Measurements from ENCODE around the gene PDE10A.
A peak's percentile ranks its signal among the peaks of the same experiment; 100 is the strongest.

PDE10A gene

DNA sequence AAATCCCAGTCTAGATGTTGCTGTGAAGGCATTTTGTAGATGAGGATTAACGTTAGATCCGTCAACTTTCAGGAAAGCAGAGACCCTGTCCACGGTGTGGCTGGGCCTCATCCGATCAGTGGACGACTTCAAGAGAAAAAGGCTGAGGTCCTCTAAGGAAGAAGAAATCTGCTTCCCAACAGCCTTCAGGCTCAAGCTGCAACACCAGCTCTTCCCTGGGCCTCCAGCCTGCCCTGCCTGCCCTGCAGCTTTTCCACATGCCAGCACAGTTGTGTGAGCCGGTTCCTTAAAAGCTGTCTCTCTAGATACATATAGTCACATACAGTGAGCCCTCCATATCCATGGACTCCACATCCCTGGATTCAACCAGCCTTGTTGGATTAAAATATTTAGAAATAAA is 14.1 kb upstream of the PDE10A start:
- no peak for DNase-seq

DNA sequence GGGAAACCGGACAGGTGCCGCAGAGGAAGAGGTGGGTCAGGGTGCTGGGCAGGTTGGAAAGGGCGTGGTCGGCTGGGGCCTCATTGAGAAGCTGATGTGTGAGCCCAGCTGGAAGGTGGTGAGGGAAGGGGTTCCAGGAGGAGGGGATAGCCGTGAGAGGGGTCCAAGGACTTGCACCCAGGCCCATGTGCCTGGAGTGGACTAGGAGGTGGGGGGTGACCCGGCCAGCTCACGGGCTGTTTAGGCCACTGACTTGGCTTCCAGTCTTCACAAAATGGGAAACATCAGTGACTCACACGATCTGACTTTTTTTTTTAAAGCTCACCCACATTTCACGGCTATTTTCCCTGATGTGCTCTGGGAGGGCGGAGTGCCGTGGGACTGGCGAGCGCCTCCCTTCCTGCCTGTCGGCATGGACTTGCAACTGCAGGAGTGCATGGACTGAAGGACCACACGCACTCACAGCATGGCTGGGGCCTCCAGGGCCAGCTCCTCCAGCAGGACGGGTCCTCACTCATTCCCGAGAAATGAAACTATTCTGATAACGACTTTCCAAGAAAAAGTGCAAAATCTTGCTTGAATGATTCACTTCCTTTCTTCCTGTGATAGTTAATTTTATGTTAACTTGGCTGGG is 13.5 kb upstream of the PDE10A start:
- DNase-seq = no peak

DNA sequence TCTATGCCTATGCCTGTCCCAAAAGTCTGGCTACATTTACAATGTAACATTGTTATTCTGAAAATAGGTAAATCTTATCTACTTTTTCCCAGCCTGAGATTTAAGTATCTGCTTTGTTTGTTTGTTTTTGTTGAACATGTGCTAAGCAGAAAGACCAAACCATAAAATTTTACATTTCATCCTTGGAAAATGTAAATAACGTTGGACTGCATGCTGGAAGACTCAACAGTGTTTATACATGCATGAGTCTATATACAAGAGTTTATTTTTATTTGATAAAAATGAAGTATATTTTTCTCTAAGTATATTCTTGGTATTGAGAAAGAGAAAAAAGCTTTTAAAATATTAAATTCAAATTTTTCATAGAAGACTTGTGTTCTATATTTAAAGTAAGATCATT is 12.1 kb upstream of the PDE10A start:
- no peak for DNase-seq

DNA sequence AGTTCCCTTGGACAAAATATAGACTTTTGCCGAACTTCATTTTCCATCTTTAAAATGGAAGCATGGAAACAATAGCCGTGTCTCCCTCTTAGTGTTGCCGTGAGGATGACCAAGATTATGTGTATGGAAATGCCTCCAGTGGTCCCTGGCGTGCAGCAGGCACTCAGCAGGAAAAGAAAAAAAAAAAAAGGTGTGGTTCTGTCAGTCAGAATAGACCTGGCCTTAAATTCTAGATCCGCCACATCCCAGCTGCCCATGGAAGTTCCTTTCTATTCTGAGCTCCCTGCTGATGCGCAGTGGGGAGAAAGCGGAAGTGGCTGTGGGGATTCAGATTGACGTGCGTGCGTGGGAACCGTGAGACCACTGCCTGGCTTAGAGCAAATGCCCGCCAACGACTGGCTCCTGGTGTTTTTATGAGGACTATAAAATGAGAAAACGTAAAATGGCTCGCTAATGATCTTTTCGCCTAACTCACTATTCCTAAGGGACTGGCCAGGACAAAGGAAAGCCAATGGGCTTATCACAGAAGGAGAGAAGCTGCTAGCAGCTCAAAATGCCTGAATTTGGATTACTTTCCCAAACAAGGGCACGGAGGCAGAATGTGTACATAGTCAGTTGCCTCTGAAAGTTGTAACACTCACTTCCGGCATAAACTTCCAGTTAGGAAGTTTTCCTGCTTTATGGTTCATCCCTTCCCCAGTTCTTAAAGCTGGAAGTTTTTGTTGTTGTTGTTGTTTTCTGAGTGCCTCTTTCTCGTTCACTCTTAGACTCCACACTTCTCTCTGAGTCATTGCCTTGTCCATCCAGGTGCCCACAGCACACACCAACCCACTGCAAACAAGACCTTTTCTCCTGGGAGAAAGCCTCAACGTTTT is 11.4 kb upstream of the PDE10A start:
- no peak for DNase-seq

DNA sequence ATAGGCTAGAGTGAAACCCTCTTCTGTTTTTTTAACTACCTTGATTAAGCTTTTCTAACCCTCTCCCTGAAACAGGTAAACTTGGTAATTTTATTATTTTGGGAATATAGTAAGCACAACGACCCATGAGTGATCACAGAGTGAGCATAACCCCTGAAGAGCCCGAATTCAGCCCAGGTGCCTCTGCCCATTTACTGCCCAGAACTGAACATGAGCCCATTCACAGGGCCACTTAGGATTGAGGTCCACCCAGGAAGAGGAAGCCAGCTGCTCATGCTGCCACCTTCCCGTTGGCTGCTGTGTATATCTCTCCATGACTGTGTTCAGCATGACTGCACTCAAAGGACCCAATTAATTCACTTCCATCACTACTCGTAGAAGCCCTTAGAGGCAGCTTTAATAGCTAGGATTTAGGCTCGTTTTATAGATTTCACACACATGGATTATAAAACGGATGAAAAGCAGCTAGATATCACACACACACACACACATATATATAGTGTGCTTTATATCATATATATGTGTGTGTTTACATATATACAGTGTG is 8.3 kb upstream of the PDE10A start:
- no peak for DNase-seq

DNA sequence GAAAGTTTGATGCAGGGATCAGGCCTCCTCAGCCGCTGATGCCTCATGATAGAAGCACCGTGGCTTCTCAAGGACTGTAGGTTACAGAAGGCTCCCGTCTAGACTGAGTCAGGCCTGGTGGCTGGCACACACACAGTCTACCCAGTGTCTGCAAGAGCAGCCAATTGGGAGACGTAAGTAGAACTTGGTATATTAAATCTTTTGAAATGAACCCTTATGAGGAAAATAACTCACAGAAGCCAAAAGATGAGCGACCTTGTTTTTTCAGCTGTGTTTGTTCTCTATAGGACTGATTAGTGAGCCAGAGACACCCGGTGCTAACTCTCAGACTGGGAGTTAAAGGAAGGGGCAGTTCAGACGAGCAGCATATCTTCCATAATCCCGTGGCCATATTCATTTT is 5.9 kb upstream of the PDE10A start:
- DNase-seq = no peak

DNA sequence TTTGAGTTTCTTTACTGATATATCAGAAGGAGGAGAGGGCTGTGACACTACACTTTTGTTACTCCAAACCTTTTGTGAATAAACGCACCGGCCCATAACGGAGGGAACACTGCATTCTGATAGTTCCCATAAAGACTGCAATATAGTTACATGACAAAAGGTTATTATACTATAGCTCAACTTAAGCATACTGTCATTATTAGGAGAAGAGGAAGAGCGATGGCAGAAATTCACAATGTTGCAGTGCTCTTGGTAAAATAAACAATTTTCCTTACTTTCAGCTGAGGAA is 2.3 kb upstream of the PDE10A start:
- no peak for DNase-seq

DNA sequence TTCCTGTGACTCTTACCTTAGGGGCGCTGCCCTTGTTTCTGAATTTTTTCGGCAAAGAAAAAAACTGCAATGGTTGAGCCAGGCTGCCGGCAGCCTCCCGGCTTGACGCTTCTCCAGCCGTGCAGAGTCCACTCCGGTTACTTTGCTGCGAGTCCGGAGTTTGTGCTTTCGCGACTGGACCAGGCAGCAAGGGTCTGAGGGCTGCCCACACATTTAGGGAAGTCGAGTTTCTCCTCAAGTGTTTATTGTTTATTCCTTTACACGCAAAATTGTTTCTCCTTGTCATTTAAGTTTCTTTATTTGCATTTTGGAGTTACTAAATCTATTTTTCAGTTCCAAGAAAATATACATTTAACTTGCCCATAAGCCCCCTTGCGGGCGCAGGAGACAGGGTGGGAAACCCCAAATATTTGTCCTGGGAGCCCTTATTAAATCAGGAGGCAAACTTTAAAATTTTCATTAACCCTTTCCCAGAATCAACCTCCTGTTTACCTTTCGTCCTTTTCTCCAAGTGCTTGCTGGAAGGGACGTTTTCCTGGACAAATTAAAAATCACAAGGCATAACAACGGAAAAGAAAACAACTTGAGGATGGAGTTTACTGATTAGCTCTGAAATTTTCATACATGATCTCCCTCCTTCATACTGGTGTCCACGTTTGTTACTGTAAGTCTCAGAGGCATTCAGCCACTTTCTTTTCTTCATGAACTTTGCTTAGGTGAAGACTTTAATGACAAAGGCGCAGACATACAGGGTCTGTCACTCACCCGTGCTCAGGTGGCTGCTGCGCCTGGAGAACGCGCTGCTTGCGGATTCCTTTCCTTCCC is 1.7 kb upstream of the PDE10A start:
- DNase-seq = no peak

DNA sequence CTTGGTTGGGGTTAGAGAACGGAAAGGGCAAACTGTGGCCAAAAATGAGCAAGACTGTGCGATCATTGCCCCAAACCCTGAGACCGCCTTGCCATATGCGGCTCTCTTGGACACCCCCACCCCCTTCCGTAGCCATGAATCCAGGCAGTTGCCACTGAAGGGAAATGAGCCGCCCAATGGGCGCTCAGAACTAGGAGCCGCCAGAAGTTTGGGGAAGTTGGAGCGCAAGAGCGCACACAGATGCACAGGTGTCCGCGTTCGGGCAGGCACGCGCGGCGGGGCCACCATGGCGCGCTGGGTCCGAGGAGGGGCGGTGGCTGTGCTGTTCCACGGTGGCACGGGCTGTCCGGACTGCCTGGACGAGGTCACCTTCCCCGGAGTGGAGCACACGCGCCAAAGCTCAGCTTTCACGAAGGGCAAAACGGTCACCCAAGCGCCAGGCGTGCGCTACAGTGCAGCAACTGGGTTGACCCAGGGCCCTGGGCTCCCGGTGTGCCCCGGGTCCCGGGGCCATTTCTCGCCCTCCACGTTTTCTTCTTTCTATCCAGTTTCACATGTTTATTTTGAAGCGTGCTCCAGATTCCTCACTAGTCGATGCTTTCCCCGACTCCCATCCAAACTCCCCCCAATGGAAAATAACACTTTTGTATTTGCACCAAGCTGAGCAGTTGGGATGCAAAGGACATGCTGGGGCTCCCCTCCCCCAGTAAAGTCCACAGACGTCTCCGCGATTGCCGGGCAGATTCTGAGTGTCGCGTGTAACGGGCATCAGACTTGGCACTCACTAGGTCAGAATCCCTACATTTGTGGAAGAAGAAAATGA is 906 bp upstream of the PDE10A start:
- DNase-seq = no peak

DNA sequence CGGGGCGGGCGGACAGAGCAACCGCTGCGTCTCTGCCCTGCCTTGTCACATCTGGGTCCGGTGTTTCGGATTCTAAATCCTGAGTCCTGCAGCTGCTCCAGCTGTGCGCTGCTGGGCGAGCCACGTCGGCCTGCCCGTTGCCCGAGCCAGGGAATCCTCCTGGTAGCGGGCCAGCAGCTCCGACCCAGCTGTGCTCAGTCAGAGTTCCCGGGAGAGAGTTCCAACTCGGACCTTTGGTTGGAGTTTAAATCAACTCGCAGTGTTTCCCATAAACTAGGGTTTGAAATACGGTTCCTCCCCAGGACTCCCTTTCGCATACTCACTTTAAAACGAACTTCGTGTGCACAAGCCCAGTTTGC is 315 bp upstream of the PDE10A start:
- DNase-seq = no peak

DNA sequence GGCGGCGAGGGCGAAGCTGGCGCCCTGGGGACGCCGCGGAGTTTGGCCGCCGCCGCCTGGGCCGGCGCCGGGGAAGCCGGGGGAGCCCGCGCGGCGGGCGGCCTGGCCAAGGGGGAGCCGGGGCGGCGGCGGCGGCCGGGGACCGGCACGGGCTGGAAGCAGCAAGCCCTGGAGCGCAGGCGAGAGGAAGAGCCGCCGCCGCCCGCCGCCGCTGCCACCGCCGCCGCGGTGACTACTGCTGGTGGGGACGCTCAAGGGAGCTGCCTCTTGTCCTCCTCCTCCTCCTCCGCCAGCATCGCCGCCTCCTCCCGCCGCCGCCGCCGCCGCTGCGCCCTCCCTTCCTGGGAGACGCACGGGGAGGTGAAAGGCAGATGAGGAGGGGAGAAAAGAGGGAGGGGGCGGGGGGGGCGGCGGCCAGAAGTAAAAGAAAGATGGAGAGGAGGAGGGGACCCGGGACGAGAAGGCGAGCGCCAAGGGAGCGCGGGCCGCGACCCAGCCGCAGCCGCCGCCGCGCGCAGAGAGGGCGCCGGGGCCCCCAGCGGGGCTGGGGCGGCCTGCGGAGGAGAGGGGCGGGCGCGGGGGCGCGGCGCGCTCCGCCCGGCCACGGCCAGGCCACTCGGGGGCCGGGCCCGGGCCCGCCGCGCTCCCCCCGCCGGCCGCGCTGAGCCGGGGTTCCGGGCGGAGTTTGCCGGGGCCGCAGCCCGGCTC is 846 bp downstream of the PDE10A start:
- peak; percentile 6 for DNase-seq

DNA sequence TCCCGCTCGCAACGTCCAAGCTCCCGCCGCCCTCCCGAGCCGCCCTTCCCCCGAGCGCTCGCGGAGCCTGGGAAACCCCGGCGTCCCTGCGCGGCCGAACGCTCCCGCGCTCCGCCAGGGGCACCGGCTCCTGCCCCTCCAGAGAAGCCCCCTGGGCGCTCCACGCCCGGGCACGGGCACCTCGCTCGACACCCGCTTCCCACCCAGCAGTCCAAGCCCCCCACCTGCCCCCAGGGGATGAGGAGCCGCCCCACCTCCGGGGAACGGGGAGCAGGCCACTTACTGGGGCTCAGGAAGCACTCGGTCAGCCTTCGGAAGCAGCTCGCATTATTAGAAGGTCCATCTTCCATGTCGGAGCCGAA is 1.4 kb downstream of the PDE10A start:
- no peak for DNase-seq

DNA sequence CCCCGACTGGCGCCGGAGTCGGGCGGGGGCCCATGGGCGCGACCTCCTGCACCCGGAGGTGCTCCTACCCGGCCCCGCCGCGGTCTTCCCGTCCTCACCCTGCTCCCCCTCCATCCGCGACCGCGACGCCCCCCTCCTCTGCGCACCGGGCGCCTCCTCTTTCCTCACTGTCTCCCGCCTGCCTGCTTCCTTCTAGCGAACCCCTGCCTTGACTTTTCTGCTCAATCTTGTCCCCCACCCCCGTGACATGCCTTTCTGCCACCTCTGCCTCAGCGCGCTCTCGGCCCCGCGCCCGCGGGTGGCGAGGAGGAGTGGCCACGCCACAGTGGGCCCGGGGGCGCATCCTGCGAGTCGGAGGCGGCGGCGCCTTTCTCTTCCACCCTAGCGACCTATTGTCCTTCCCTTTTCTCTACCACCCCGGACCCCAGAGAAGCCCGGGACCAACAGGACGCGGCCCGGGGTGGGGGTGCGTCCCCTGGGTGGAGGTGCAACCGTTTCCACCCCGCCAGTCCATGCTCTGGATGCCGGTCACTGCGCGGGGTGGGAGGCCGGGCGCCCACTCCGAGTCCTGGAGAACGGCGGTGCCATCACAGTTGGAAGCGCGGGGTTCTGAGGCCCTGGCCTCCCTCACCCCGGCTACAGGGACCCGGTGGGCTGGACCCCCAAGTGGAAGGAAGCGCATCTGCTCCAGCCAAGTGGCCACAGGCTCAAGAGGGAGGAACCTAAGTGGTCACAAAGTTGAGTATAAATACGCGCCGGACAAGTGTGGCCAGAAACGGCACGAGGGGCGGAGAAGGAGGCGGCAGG is 2.0 kb downstream of the PDE10A start:
- DNase-seq = no peak

DNA sequence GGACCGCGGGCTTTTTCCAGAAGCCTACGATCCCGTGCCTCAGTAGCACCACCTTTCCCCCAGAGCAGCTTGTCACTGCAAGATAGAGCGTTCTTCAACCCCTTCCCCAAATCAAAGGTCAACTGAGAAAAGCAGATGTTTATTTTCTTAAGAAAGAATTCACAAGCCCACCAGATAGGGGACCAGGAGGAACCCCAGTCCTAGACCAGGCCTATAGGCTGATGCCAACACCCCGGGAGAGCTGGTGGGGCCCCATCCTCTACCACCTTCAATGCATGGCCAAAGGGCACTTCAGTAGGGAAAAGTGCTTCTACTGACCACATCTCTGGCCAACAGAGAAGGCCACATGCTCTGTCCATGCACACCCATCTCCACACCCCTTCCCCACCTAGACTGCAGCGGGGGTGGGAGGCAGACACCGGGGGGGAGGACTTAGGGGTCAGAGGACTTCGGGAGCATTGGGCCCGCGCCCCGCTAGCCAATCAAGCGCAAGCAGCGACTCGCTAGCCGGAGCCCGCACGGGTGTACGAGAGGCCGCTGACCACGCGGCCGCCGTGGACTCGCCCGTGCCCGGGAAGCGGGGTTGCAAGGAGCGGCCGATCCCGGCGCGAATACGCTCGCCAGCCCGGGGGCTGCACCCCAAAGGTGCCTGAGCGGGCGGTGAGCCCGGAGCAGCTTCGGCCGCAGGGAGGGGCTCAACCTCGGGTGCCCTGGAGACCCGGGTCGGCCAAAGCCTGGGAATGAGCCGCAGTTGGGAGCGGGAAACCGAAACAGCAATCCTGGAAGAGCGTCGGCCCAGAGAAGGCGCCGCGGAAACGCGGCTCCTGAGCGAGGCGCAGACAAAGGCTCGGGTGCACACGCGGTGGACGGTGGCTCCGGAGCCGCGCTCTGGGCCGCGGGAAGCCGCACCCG is 2.8 kb downstream of the PDE10A start:
- DNase-seq = no peak

DNA sequence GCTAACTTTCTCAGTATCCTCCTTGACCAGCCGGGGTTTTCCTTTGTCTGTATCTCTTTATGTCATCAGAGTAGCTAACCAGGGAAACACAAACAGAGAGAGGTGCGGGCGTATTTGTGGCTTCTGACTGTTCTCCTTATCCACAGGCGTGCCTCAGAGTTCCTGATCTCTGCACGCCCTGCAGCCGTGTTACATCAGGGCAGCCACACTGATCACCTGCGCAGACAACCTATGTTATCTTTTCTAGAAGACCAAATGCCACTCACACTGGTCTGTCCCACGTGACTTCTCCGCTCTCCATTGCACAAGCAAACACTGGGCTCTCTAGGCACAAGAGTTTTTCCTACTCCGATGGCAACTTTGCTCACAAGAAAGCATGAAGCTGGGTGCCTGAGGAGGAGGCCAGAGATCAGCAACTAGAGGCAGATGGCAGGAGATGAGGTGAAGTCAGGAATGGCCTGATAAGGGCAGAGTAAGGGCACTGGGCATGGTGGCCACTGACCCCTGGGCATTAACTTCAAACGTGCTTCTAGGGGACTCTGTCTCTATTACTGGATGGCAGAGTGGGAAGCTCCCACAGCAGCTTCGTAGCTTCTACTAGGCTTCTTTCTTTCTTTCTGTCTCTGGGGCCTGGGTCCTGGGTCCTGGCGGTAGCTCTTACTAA is 4.5 kb downstream of the PDE10A start:
- DNase-seq = no peak

DNA sequence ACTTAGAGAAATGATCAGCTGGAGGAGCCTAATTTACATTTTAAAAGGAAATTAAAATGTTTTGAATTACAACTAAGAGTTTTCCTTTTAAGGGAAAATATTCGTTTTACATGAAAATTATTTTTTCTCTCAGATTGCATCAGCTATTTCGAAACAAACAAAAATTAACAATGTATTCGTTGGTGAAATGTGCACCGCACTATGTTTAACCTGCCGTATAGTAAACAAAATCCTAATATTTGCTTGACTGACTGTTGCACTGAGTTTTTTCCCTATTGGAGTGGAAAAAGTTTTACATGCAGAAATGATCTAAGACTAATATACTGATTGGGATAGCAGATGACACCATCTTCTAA is 5.7 kb downstream of the PDE10A start:
- no peak for DNase-seq

DNA sequence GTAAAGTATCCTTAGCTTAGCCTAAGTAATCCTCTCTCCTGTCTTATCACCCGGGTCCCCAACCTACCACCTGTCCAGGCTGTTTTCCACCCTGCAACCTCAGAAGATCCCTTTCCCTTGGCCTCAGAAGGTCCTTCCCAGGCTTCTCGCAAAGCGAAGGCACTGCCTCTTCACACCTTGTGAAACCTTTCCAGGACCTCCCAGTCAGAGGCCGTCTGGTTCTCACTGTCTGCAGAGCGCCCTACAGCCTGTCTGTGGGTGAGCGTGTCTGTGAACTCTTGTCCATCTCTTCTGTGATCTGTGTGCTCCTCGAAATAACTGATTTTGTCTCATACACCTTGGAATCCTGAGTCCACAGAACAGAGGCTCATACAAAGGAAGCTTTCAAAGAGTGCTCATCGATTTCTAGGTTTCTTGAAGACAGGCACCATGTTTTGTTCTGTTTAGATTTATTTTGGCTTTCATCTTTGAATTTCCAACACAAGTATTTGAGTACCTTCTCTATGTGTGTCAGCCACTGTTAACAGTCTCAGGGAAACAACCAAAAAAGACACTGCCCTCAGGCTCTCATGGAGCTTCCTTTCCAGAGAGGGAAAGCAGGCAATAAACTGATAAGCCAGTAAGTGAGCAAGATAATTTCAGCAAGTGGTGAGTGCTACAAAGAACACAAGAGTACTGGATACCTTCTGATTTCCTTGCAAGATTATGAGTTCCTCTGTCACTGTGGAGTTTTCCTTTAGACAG is 6.3 kb downstream of the PDE10A start:
- no peak for DNase-seq

DNA sequence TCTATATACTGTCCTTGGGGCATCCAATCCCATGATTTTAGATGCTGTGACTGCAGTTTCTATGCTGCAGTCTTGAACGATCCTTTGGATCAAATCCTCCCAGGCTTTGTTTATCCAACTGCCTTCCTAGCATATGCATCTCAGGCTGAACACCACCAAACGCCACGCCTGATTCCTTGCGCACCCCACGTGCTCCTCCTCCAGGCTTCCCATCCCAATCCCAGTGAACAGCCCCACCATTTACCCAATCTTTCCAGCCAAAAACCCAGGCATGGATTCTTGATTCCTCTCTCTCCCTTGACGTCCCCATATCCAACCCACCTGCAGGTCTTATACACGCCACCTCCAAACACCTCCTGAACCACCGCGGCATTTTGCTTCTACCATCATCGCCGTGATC is 7.8 kb downstream of the PDE10A start:
- DNase-seq = no peak

DNA sequence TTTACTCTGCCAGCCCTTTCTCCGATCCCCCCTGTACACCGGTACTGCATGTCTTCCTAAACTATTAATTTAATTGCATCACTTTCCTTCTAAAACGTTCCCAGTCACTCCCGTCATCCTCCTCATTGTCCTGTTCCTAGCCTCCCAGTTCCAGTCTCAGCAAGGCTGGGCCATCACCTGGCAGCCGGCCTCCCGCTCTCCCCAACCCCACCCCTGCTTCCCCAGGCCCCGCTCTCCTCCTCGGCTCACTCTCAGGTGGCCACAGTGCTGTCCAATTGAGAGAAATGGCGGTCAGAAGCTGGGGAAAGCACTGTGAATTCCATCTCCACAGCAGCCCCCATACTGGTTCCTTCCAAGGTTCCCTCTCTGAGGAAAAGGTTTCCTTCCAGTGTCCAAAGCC is 8.9 kb downstream of the PDE10A start:
- DNase-seq = no peak
